ENCODE data around the gene SKIL. TPM values are rescaled to one million over a fixed set of nuclear protein-coding genes. Genes with fewer than 3 reads are reported as not detected.

The SKIL gene
- total and polyA plus RNA-seq, 2 experiments from 2014 or later: 28.6 to 39.1 TPM

DNA sequence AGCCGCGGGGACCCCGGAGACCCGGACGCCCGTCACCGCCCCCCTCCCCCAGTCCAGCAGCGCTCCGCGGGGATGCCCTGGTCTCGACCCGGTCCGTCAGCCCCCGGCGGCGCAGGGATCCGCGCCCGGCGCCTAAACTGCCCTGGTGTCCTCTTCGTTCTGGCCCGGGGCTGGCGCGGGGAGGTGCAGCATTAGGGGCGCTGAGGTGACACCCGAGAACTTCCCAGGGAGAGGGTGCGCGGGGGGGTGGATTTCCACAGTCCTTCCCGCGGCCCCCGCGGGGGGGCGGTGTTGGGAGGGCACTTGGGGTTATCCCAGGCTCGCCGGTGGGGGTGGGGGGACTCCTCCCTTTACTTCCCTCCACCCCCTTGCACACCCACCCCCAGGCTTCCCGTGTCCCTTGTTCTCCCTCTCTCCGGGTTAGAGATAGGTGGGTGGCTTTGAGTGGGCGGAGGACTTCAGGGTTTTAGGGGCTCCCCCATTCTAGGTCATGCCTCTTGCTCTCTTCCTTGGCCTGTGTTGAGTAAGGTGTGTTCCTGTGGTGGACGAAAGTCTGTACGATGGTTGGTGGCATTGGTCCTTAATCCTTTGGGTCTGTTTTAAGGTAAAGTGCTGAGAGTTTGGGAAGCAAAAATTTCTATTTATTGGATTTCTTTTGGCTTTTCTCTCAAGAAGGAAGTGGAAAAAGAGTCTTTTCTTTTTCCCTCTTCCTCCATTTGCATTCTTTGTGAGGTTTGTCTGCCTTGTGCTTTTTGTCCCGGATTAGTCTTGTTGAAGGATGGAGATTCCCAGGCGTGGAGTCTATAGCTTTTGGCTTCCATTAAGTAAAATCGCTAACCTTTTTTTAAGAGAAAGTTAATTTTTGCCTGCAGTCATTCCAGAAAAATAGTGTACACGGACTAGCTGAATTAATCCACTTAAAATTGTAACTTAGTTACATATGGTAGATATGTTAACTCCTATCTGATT is 811 bp downstream of the SKIL start:
- H3K27ac ChIP-seq: peak overlapping the region; percentile 99
- TF ChIP-seq EZH2phosphoT487 (IDR thresholded peaks at IDR 0.05; ENCODE audit: insufficient read depth, low read depth): no peak
- TF ChIP-seq EZH2 (IDR thresholded peaks at IDR 0.05; ENCODE audit: insufficient read depth, poor library complexity, severe bottlenecking): no peak
- peak overlapping the region; percentile 99 for H3K9ac ChIP-seq
- DNase-seq: peak; percentile 82
- H3K79me2 ChIP-seq (ENCODE audit: insufficient read depth): peaks cover 55% of the 10 kb centered on the region
- H3K9me2 ChIP-seq (ENCODE audit: insufficient read depth): no peaks in the 10 kb centered on the region
- H3K4me3 ChIP-seq: peak overlapping the region; percentile 84
- H3F3A ChIP-seq (ENCODE audit: insufficient read depth): peaks cover 48% of the 10 kb centered on the region
- H4K20me1 ChIP-seq (ENCODE audit: insufficient read depth): no peaks in the 10 kb centered on the region
- WGBS, 2 experiments (ENCODE audit: low coverage in 1 of 2, low lambda C conversion rate in 2 of 2, missing lambda C conversion rate in 2 of 2): 2% methylated on average over 18 to 24 of the region's 44 CpGs
- H2AFZ ChIP-seq: peak overlapping the region; percentile 25
- peak overlapping the region; percentile 96 for H3K4me2 ChIP-seq (ENCODE audit: unreplicated experiment)
- peaks cover 10% of the 10 kb centered on the region; the same call in 1 of the 2 replicates for H3K36me3 ChIP-seq (ENCODE audit: low read depth)
- no peaks in the 10 kb centered on the region for H3K9me3 ChIP-seq (ENCODE audit: low read depth)
- no peaks in the 10 kb centered on the region for H3K27me3 ChIP-seq (replicated peaks; ENCODE audit: insufficient read depth)
- in situ Hi-C loops (cut with MboI): no loop called here
- H3K4me1 ChIP-seq (ENCODE audit: insufficient read depth): peaks cover 49% of the 10 kb centered on the region

DNA sequence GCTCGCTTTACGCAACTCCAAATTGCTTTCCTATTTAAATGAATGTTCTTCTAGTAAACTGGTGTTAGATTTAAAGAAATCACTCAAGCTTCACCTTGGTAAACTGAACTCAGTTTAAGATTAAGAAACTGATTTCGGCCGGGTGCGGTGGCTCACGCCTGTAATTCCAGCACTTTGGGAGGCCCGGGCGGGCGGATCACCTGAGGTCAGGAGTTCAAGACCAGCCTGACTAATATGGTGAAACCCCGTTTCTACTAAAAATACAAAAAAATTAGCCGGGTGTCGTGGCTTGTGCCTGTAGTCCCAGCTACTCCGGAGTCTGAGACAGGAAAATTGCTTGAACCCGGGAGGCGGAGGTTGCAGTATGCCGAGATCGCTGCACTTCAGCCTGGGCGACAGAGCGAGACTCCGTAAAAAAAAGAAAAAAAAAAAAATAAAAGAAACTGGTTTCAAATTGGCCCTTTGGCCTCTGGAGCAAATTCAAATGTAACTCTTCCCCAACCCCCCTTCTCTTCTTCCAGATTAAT is 1.7 kb downstream of the SKIL start:
- no peak for TF ChIP-seq EZH2 (IDR thresholded peaks at IDR 0.05; ENCODE audit: insufficient read depth, poor library complexity, severe bottlenecking)
- peaks cover 48% of the 10 kb centered on the region for H3F3A ChIP-seq (ENCODE audit: insufficient read depth)
- H3K36me3 ChIP-seq (ENCODE audit: low read depth): peaks cover 10% of the 10 kb centered on the region; the same call in 1 of the 2 replicates
- H3K27ac ChIP-seq: peak overlapping the region; percentile 99
- peak overlapping the region; percentile 99 for H3K9ac ChIP-seq
- no peaks in the 10 kb centered on the region for H4K20me1 ChIP-seq (ENCODE audit: insufficient read depth)
- H3K79me2 ChIP-seq (ENCODE audit: insufficient read depth): peaks cover 65% of the 10 kb centered on the region
- H2AFZ ChIP-seq: peak overlapping the region; percentile 25; the same call in 1 of the 2 replicates
- no peaks in the 10 kb centered on the region for H3K9me2 ChIP-seq (ENCODE audit: insufficient read depth)
- H3K4me2 ChIP-seq (ENCODE audit: unreplicated experiment): peak overlapping the region; percentile 96
- no peaks in the 10 kb centered on the region for H3K9me3 ChIP-seq (ENCODE audit: low read depth)
- peaks cover 49% of the 10 kb centered on the region for H3K4me1 ChIP-seq (ENCODE audit: insufficient read depth)
- in situ Hi-C loops (cut with MboI): no loop called here
- DNase-seq: no peak
- H3K27me3 ChIP-seq (replicated peaks; ENCODE audit: insufficient read depth): no peaks in the 10 kb centered on the region
- 82 to 87% methylated on average over 20 of the region's 20 CpGs for WGBS, 2 experiments (ENCODE audit: low coverage in 1 of 2, low lambda C conversion rate in 2 of 2, missing lambda C conversion rate in 2 of 2)
- peak overlapping the region; percentile 84 for H3K4me3 ChIP-seq

DNA sequence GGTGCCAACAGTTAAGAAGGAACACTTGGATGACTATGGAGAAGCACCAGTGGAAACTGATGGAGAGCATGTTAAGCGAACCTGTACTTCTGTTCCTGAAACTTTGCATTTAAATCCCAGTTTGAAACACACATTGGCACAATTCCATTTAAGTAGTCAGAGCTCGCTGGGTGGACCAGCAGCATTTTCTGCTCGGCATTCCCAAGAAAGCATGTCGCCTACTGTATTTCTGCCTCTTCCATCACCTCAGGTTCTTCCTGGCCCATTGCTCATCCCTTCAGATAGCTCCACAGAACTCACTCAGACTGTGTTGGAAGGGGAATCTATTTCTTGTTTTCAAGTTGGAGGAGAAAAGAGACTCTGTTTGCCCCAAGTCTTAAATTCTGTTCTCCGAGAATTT is 3.0 kb downstream of the SKIL start:
- no peaks in the 10 kb centered on the region for H3K27me3 ChIP-seq (replicated peaks; ENCODE audit: insufficient read depth)
- WGBS, 2 experiments (ENCODE audit: low coverage in 1 of 2, low lambda C conversion rate in 2 of 2, missing lambda C conversion rate in 2 of 2): 96 to 98% methylated on average over 5 of the region's 5 CpGs
- peaks cover 10% of the 10 kb centered on the region; the same call in 1 of the 2 replicates for H3K36me3 ChIP-seq (ENCODE audit: low read depth)
- peaks cover 77% of the 10 kb centered on the region for H3K79me2 ChIP-seq (ENCODE audit: insufficient read depth)
- no peak for TF ChIP-seq EZH2 (IDR thresholded peaks at IDR 0.05; ENCODE audit: insufficient read depth, poor library complexity, severe bottlenecking)
- TF ChIP-seq EZH2phosphoT487 (IDR thresholded peaks at IDR 0.05; ENCODE audit: insufficient read depth, low read depth): no peak
- no peak overlapping the region for H3K9ac ChIP-seq
- in situ Hi-C loops (cut with MboI): no loop called here
- H3K4me1 ChIP-seq (ENCODE audit: insufficient read depth): peaks cover 59% of the 10 kb centered on the region
- no peak overlapping the region for H2AFZ ChIP-seq
- no peaks in the 10 kb centered on the region for H3K9me3 ChIP-seq (ENCODE audit: low read depth)
- no peaks in the 10 kb centered on the region for H3K9me2 ChIP-seq (ENCODE audit: insufficient read depth)
- H3F3A ChIP-seq (ENCODE audit: insufficient read depth): peaks cover 55% of the 10 kb centered on the region
- peak overlapping the region; percentile 96 for H3K4me2 ChIP-seq (ENCODE audit: unreplicated experiment)
- H4K20me1 ChIP-seq (ENCODE audit: insufficient read depth): no peaks in the 10 kb centered on the region
- no peak for DNase-seq
- no peak overlapping the region for H3K4me3 ChIP-seq
- no peak overlapping the region; the same call in 1 of the 2 replicates for H3K27ac ChIP-seq

DNA sequence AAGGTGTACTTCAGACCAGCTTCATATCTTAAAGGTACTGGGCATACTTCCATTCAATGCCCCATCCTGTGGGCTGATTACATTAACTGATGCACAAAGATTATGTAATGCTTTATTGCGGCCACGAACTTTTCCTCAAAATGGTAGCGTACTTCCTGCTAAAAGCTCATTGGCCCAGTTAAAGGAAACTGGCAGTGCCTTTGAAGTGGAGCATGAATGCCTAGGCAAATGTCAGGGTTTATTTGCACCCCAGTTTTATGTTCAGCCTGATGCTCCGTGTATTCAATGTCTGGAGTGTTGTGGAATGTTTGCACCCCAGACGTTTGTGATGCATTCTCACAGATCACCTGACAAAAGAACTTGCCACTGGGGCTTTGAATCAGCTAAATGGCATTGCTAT is 3.4 kb downstream of the SKIL start:
- Histone ChIP-seq H3K9me3 (ENCODE audit: low read depth) (no peaks in the 10 kb centered on the region), H3K4me3 (peak overlapping the region; percentile 36), H2AFZ (no peak overlapping the region), H3F3A (ENCODE audit: insufficient read depth) (peaks cover 52% of the 10 kb centered on the region), H3K27me3 (replicated peaks; ENCODE audit: insufficient read depth) (no peaks in the 10 kb centered on the region), H3K4me1 (ENCODE audit: insufficient read depth) (peaks cover 55% of the 10 kb centered on the region), H3K4me2 (ENCODE audit: unreplicated experiment) (peak overlapping the region; percentile 59), H3K9me2 (ENCODE audit: insufficient read depth) (no peaks in the 10 kb centered on the region), H3K9ac (no peak overlapping the region), H3K27ac (no peak overlapping the region), H3K79me2 (ENCODE audit: insufficient read depth) (peaks cover 81% of the 10 kb centered on the region), H3K36me3 (ENCODE audit: low read depth) (peaks cover 10% of the 10 kb centered on the region; the same call in 1 of the 2 replicates), H4K20me1 (ENCODE audit: insufficient read depth) (no peaks in the 10 kb centered on the region)
- 81 to 87% methylated on average over 5 of the region's 5 CpGs for WGBS, 2 experiments (ENCODE audit: low coverage in 1 of 2, low lambda C conversion rate in 2 of 2, missing lambda C conversion rate in 2 of 2)
- no peak for DNase-seq
- TF ChIP-seq EZH2phosphoT487 (IDR thresholded peaks at IDR 0.05; ENCODE audit: insufficient read depth, low read depth) (no peak), EZH2 (IDR thresholded peaks at IDR 0.05; ENCODE audit: insufficient read depth, poor library complexity, severe bottlenecking) (no peak)
- in situ Hi-C loops (cut with MboI): no loop called here
